Neutrophil (primary cell): ENCODE measurements around the gene IPO7.
A peak's percentile ranks its signal among the peaks of the same experiment; 100 is the strongest.

Experiments
- H3K27ac ChIP-seq: fragments of 200-600 bp; sonication (generic); 2 replicates; pipeline ENCODE4 v1.5.1; 2016; ENCODE audit warnings: mild to moderate bottlenecking, moderate library complexity
- H3K27me3 ChIP-seq: fragments of 200-600 bp; sonication (generic); 2 replicates; pipeline ENCODE4 v1.6.0; 2016; ENCODE audit warnings: mild to moderate bottlenecking
- H3K36me3 ChIP-seq: fragments of 200-600 bp; sonication (generic); 2 replicates; pipeline ENCODE4 v1.5.1; 2017
- H3K4me1 ChIP-seq, 2 experiments: fragments of 200-600 bp in 1 of 2; sonication (generic) in 1 of 2; 1 replicate in 1 of 2; 2 replicates in 1 of 2; pipeline versions ENCODE4 v1.5.1 to v1.6.1; 2013 to 2016; ENCODE audit warnings: low read depth in 1 of 2, low read length in 1 of 2, mild to moderate bottlenecking in 1 of 2, moderate library complexity in 1 of 2; ENCODE audit not compliant: control insufficient read depth in 1 of 2, insufficient read depth in 1 of 2
- H3K4me3 ChIP-seq, 2 experiments: fragments of 200-600 bp in 1 of 2; sonication (generic) in 1 of 2; 1 replicate in 1 of 2; 2 replicates in 1 of 2; pipeline ENCODE4 v1.5.1; 2013 to 2016; ENCODE audit warnings: low read depth in 1 of 2, low read length in 1 of 2, mild to moderate bottlenecking in 1 of 2, moderate library complexity in 1 of 2
- H3K9me3 ChIP-seq: fragments of 200-600 bp; sonication (generic); 2 replicates; pipeline ENCODE4 v1.5.1; 2016
- TF ChIP-seq, protein P1 (sequence below): fragments of 200-600 bp; sonication (generic); IDR thresholded peaks from 2 replicates; pipeline ENCODE4 v1.5.1; 2016; ENCODE audit warnings: antibody characterized with exemption

IPO7 gene

DNA sequence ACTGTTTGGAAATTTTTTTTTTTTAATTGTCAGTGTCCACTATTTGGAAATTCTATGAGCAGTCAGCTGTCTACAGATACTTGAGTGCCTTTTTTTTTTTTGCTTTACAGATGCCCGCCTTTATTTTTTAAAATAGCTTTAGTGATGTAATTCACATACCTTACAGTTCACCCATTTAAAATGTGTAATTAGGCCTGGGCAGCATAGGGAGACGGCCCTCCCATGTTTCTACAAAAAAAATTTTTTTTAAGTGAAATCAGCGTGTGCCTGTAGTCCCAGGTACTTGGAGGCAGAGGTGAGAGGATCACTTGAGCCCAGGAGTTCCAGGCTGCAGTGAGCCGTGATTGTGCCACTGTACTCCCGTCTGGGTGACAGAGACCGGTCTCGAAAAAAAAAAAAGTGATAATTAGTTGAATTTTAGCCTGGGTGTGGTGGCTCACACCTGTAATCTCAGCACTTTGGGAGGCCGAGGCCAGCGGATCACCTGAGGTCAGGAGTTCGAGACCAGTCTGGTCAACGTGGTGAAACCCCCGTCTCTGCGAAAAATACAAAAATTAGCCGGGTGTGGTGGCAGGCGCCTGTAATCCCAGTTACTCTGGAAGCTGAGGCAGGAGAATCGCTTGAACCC, 77.8 kb downstream of the IPO7 start:
- H3K27me3 ChIP-seq = no peaks in the 10 kb centered on the region
- peak overlapping the region; percentile 95 for H3K27ac ChIP-seq
- TF ChIP-seq, protein P1, sequence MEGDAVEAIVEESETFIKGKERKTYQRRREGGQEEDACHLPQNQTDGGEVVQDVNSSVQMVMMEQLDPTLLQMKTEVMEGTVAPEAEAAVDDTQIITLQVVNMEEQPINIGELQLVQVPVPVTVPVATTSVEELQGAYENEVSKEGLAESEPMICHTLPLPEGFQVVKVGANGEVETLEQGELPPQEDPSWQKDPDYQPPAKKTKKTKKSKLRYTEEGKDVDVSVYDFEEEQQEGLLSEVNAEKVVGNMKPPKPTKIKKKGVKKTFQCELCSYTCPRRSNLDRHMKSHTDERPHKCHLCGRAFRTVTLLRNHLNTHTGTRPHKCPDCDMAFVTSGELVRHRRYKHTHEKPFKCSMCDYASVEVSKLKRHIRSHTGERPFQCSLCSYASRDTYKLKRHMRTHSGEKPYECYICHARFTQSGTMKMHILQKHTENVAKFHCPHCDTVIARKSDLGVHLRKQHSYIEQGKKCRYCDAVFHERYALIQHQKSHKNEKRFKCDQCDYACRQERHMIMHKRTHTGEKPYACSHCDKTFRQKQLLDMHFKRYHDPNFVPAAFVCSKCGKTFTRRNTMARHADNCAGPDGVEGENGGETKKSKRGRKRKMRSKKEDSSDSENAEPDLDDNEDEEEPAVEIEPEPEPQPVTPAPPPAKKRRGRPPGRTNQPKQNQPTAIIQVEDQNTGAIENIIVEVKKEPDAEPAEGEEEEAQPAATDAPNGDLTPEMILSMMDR = no peak
- peak overlapping the region; percentile 85 to 99 for H3K4me3 ChIP-seq
- peaks cover 26 to 30% of the 10 kb centered on the region in 2 experiments for H3K4me1 ChIP-seq
- peaks cover 9% of the 10 kb centered on the region for H3K36me3 ChIP-seq
- no peaks in the 10 kb centered on the region for H3K9me3 ChIP-seq

DNA sequence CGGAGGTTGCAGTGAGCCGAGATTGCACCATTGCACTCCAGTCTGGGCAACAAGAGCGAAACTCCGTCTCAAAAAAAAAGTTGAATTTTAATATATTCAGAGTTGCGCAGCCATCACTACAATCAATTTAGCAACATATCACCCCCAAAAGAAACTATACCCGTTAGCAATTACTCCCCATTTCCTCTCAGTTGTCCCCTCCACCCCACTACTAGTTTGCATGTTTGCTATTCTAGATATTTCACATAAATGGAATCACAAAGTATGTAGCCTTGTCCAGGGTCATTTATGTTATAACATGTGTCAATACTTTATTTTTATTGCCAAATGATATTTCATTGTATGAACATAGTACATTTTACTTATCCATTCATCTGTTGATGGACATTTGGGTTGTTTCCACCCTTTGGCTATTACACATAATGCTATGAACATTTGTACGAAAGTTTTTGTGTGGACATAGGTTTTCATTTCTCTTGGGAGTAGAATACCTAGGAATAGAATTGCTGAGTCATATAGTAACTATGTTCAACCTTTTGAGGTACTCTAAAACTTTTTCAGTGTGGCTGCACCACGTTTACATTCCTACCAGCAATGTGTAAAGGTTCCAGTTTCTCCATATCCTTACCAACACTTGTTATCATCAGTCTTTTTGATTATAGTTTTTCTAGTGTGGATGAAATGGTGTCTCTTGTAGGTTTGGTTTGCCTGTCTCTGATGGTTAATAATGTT, 78.5 kb downstream of the IPO7 start:
- H3K27me3 ChIP-seq = no peaks in the 10 kb centered on the region
- peaks cover 9% of the 10 kb centered on the region for H3K36me3 ChIP-seq
- no peak overlapping the region for H3K4me3 ChIP-seq
- peaks cover 26 to 30% of the 10 kb centered on the region in 2 experiments for H3K4me1 ChIP-seq
- TF ChIP-seq, protein P1 = no peak
- H3K27ac ChIP-seq = no peak overlapping the region
- no peaks in the 10 kb centered on the region for H3K9me3 ChIP-seq

DNA sequence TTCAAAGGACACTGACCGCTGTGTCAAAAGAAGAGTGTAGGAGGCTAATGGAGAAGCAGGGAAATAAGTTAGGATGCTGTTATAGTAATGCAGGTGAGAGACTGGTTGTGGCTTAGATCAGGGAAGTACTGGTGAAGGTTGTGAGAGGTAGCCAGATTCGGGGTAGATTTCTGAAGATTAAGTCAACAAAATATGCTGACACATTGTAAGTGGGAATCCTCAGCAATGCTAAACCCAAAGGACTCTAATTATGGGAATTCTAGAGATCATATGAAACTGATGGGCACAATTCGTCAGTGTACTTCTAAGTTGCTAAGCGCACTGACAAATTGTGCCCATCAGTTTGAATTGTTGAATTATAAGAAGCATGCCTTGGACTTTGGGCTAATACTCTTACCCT, 86.3 kb downstream of the IPO7 start:
- peaks cover 57% of the 10 kb centered on the region for H3K36me3 ChIP-seq
- no peak overlapping the region for H3K4me3 ChIP-seq
- no peaks in the 10 kb centered on the region for H3K27me3 ChIP-seq
- TF ChIP-seq, protein P1 = no peak
- H3K9me3 ChIP-seq = no peaks in the 10 kb centered on the region
- no peaks in the 10 kb centered on the region for H3K4me1 ChIP-seq
- no peak overlapping the region for H3K27ac ChIP-seq

DNA sequence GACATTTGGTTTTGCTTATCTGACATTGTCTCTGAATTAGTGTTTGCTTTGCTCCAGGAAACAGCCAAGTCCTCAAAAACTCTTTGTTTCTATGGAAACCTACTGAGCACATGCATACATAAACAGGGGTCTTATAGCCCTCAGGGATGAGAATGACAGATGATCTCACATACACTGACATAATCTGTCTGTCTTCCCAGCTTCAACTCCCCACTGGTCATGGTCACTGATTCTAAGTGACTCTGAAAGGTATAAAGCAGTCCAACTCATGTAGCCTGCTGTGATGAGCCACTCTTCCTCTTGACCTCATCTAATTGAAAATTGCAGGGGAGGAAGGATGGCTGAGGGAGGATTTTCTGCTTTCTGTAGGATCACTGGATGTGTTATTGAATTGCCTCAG, 89.0 kb downstream of the IPO7 start:
- Histone ChIP-seq H3K9me3 (no peaks in the 10 kb centered on the region), H3K4me3 (no peak overlapping the region), H3K27me3 (no peaks in the 10 kb centered on the region), H3K4me1 (no peaks in the 10 kb centered on the region), H3K36me3 (peaks cover 71% of the 10 kb centered on the region), H3K27ac (no peak overlapping the region)
- TF ChIP-seq, protein P1 = no peak

DNA sequence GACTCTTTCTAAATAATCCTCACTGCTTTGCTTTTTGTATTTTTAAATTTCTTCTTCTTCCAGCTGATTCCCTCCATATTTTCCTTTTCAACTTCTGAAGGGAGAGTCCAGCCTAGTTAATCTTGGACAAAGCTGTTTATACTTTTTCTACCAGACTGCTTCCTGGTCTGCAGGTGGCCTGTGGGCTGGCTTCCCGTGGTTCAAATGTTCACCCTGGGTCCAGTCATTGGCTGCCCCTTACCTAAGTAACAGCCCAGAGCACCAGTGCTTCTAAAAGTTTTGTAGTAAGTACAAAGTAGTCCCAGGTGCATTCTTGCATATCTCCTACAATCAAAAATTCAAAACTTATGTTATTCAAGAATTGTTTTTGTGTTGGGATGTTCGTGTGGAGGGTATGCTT, 95.4 kb downstream of the IPO7 start:
- Histone ChIP-seq H3K9me3 (no peaks in the 10 kb centered on the region), H3K4me1 (no peaks in the 10 kb centered on the region), H3K27me3 (no peaks in the 10 kb centered on the region), H3K4me3 (no peak overlapping the region), H3K36me3 (peaks cover 91% of the 10 kb centered on the region), H3K27ac (no peak overlapping the region)
- TF ChIP-seq, protein P1 = no peak
